Measurements from ENCODE around the gene PLAC1.

GRCh38 chrX:134569306-134569705 is 89.0 kb downstream of the PLAC1 start:
- TF ChIP-seq MEIS1 (CRISPR knock-in tag; IDR thresholded peaks at IDR 0.05; ENCODE audit: borderline replicate concordance): no peak
- TF ChIP-seq ZBTB8A (CRISPR knock-in tag; IDR thresholded peaks at IDR 0.05; ENCODE audit: borderline replicate concordance, low read depth): no peak
- no peak for TF ChIP-seq KDM4B (CRISPR knock-in tag; IDR thresholded peaks at IDR 0.05)
- TF ChIP-seq EEA1 (CRISPR knock-in tag; IDR thresholded peaks at IDR 0.05; ENCODE audit: borderline replicate concordance): no peak
- no peak for TF ChIP-seq USF2 (IDR thresholded peaks at IDR 0.05; ENCODE audit: low read depth, low read length)
- TF ChIP-seq USF2 (CRISPR knock-in tag; IDR thresholded peaks at IDR 0.05; ENCODE audit: borderline replicate concordance): no peak
- no peak for TF ChIP-seq CTCF (CRISPR knock-in tag; IDR thresholded peaks at IDR 0.05)
- TF ChIP-seq ZNF207 (IDR thresholded peaks at IDR 0.05; ENCODE audit: borderline replicate concordance): no peak
- no peak for TF ChIP-seq RFX5 (IDR thresholded peaks at IDR 0.05; ENCODE audit: low read depth, low read length)
- no peak for TF ChIP-seq BRF2 (CRISPR knock-in tag; IDR thresholded peaks at IDR 0.05)

All from HepG2 (cell line).